ENCODE data around the gene GABRB1.

The GABRB1 gene

DNA sequence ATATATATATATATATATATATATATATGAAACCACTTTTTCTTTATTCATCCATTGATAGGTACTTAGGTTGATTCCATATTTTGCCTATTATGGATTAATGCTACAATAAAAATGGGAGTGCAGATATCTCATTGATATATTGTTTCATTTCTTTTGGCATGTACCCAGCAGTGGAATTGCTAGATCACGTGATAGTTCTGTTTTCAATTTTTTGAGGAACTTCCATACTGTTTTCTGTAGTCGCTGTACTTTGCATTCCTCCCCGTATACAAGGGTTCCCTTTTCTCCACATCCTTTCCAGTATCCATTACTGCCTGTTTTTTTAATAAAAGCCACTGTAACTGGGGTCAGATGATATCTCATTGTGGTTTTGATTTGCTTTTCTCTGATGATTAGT is 124.6 kb downstream of the GABRB1 start:
- Histone ChIP-seq H3K4me1 (ENCODE audit: low read length) (peaks cover 6% of the 10 kb centered on the region; the same call in 1 of the 2 replicates), H3K9me2 (replicated peaks; ENCODE audit: insufficient read depth, low read length) (no peaks in the 10 kb centered on the region), H3K9me3 (replicated peaks; ENCODE audit: insufficient read depth, low read length) (no peaks in the 10 kb centered on the region), H3K4me2 (ENCODE audit: low read depth, low read length) (no peak overlapping the region), H4K20me1 (ENCODE audit: insufficient read depth, low read length) (no peaks in the 10 kb centered on the region), H2AFZ (ENCODE audit: low read length) (no peak overlapping the region), H3K27me3 (replicated peaks; ENCODE audit: insufficient read depth, low read length) (no peaks in the 10 kb centered on the region), H3F3A (ENCODE audit: insufficient read depth, low read length) (no peaks in the 10 kb centered on the region), H3K79me2 (ENCODE audit: low read length) (no peaks in the 10 kb centered on the region), H3K27ac (ENCODE audit: low read length) (no peak overlapping the region), H3K36me3 (replicated peaks; ENCODE audit: insufficient read depth, low read length) (no peaks in the 10 kb centered on the region), H3K4me3 (ENCODE audit: low read length) (no peak overlapping the region), H3K9ac (ENCODE audit: low read length) (no peak overlapping the region)
- no peak for DNase-seq
- TF ChIP-seq EZH2 (optimal IDR thresholded peaks at IDR 0.05; ENCODE audit: low read depth, low read length) (no peak), EZH2phosphoT487 (IDR thresholded peaks at IDR 0.05; ENCODE audit: low read length) (no peak)
- TF ChIP-seq, protein P1, sequence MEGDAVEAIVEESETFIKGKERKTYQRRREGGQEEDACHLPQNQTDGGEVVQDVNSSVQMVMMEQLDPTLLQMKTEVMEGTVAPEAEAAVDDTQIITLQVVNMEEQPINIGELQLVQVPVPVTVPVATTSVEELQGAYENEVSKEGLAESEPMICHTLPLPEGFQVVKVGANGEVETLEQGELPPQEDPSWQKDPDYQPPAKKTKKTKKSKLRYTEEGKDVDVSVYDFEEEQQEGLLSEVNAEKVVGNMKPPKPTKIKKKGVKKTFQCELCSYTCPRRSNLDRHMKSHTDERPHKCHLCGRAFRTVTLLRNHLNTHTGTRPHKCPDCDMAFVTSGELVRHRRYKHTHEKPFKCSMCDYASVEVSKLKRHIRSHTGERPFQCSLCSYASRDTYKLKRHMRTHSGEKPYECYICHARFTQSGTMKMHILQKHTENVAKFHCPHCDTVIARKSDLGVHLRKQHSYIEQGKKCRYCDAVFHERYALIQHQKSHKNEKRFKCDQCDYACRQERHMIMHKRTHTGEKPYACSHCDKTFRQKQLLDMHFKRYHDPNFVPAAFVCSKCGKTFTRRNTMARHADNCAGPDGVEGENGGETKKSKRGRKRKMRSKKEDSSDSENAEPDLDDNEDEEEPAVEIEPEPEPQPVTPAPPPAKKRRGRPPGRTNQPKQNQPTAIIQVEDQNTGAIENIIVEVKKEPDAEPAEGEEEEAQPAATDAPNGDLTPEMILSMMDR (IDR thresholded peaks at IDR 0.05; ENCODE audit: low read length), result no peak

DNA sequence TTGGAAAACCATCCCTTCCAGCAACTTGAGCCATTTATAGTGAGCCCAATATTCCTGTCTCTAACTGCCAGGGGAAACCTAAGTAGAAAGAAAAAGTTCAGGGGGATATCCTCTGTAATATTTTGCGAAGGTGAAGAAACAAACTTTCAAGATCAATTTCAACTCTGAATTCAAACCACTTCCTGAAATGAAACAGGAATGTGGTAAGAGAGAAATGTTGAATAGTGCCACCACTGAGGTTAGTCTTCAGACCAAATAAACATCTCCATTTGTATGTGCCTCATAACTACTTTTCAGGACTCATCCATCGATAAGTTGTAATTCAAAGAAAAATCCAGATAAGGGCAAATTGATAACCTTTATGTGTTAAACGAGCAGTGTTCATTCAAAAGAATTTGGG is 128.7 kb downstream of the GABRB1 start:
- Histone ChIP-seq H3K9me3 (replicated peaks; ENCODE audit: insufficient read depth, low read length) (no peaks in the 10 kb centered on the region), H3F3A (ENCODE audit: insufficient read depth, low read length) (no peaks in the 10 kb centered on the region), H3K4me2 (ENCODE audit: low read depth, low read length) (no peak overlapping the region), H3K36me3 (replicated peaks; ENCODE audit: insufficient read depth, low read length) (no peaks in the 10 kb centered on the region), H3K27ac (ENCODE audit: low read length) (no peak overlapping the region), H3K4me1 (ENCODE audit: low read length) (peaks cover 6% of the 10 kb centered on the region; the same call in 1 of the 2 replicates), H2AFZ (ENCODE audit: low read length) (no peak overlapping the region), H3K27me3 (replicated peaks; ENCODE audit: insufficient read depth, low read length) (no peaks in the 10 kb centered on the region), H3K9me2 (replicated peaks; ENCODE audit: insufficient read depth, low read length) (no peaks in the 10 kb centered on the region), H4K20me1 (ENCODE audit: insufficient read depth, low read length) (no peaks in the 10 kb centered on the region), H3K79me2 (ENCODE audit: low read length) (no peaks in the 10 kb centered on the region), H3K9ac (ENCODE audit: low read length) (no peak overlapping the region), H3K4me3 (ENCODE audit: low read length) (no peak overlapping the region)
- TF ChIP-seq EZH2phosphoT487 (IDR thresholded peaks at IDR 0.05; ENCODE audit: low read length) (no peak), EZH2 (optimal IDR thresholded peaks at IDR 0.05; ENCODE audit: low read depth, low read length) (no peak)
- TF ChIP-seq, protein P1 (IDR thresholded peaks at IDR 0.05; ENCODE audit: low read length), result no peak
- DNase-seq, result peak; percentile 41

DNA sequence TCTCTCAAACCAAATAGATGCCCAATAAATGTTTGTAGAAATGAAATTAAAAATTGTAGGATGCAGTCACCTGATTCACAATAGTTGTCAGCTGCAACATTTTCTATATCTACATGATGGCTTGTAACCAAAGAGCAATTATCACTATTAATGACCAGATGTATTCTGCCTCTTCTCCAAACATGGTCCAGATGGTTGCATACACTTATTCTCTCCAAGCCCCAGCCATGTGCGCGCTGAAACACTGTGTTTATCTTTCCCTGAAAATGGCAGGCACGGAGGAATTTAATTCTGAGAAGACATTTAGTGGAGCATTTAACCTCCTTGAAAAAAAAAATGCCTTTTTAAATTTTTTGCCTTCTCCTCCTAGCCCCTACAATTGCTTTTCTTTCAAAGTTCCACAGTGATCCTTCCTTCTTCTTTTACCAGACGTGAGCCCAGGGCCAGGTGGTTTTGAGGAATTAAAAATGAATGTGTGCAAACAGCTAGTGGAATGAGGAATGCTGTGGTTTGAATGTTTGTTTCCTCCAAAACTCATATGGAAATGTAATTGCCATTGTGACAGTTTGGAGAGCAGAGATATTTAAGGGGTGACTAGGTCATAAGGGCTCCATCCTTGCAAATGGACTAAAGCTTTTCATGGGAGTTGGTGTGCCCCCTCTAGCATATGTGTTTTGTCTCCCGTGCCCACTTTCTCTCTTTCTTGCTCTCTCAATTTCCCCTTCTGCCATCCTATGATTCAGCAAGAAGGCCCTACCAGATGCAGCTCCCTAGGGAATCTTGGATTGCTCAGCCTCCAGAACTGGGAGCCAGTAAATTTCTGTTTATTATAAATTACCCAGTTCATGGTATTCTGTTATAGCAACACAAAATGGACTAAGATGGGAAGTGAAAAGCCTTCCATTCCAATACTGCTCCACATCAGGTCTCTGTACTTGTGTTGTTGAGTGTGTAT is 136.0 kb downstream of the GABRB1 start:
- Histone ChIP-seq H3K4me1 (ENCODE audit: low read length) (no peaks in the 10 kb centered on the region), H3K9ac (ENCODE audit: low read length) (no peak overlapping the region), H3K27me3 (replicated peaks; ENCODE audit: insufficient read depth, low read length) (no peaks in the 10 kb centered on the region), H3K79me2 (ENCODE audit: low read length) (no peaks in the 10 kb centered on the region), H3K27ac (ENCODE audit: low read length) (no peak overlapping the region), H3K4me2 (ENCODE audit: low read depth, low read length) (no peak overlapping the region), H3K36me3 (replicated peaks; ENCODE audit: insufficient read depth, low read length) (no peaks in the 10 kb centered on the region), H3F3A (ENCODE audit: insufficient read depth, low read length) (no peaks in the 10 kb centered on the region), H2AFZ (ENCODE audit: low read length) (no peak overlapping the region), H3K9me3 (replicated peaks; ENCODE audit: insufficient read depth, low read length) (no peaks in the 10 kb centered on the region), H3K4me3 (ENCODE audit: low read length) (no peak overlapping the region), H4K20me1 (ENCODE audit: insufficient read depth, low read length) (no peaks in the 10 kb centered on the region), H3K9me2 (replicated peaks; ENCODE audit: insufficient read depth, low read length) (no peaks in the 10 kb centered on the region)
- no peak for DNase-seq
- no peak for TF ChIP-seq EZH2 (optimal IDR thresholded peaks at IDR 0.05; ENCODE audit: low read depth, low read length)
- TF ChIP-seq EZH2phosphoT487 (IDR thresholded peaks at IDR 0.05; ENCODE audit: low read length), result no peak
- TF ChIP-seq, protein P1 (IDR thresholded peaks at IDR 0.05; ENCODE audit: low read length), result no peak
